ENCODE data around the gene ASB1. TPM values are rescaled to one million over a fixed set of nuclear protein-coding genes. Genes with fewer than 3 reads are reported as not detected.

The ASB1 gene
- total and polyA plus RNA-seq, 9 of the 15 experiments (the other 6 are each of a cell fraction or from before 2014, with no cell fraction given), result 6.3 to 37.7 (median 23.9) TPM

DNA sequence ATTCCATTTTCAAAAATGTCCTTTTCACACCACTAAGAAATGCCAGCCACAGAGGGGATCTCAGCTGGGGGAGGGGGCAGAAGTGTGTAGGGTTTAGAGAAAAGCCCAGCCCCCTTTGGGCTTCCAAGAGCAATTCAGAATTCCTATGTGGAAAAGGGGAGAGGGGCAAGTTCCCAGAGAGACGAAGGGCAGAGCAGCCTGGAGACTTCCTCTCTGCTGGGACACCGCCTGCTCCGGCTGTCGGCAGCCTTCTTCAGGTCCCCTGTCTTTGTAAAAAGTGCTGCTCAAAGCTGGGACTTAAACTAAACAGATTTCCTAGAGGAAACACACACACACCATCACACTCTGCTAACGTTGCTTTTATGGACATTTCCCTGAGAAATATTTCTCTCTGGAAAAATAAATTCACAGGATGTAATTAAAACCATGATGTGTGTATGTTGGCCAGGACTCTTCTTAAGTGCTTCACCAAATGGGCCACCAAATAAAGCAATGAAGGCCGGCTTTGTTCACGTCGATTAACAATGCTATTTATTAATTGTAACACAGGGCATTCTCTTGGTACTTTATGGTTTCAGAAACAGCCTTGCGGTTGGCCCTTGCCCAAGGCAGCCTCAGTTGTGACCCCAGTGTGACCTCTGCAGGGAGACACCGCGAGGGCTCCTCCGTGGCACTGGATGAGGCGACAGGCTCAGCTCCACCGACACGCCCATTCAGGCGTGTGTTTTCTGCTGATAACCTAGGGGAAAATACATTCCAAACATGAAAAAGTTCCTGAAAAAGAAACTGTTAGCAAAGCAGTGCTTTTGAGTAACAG is 5.6 kb upstream of the ASB1 start (continued):
- no peak for TF ChIP-seq ZNF79 (CRISPR knock-in tag; IDR thresholded peaks at IDR 0.05; ENCODE audit: low read depth)
- no peak for TF ChIP-seq FOS (IDR thresholded peaks at IDR 0.05; ENCODE audit: extremely low read depth, insufficient read length)
- no peak for TF ChIP-seq ZNF134 (CRISPR knock-in tag; conservative IDR thresholded peaks at IDR 0.05)
- peak; percentile 87 for TF ChIP-seq CBFA2T3 (IDR thresholded peaks at IDR 0.05)
- TF ChIP-seq ZKSCAN8 (CRISPR knock-in tag; IDR thresholded peaks at IDR 0.05), result no peak
- TF ChIP-seq FOXA1 (IDR thresholded peaks at IDR 0.05; ENCODE audit: borderline replicate concordance), result no peak
- TF ChIP-seq, protein P1, sequence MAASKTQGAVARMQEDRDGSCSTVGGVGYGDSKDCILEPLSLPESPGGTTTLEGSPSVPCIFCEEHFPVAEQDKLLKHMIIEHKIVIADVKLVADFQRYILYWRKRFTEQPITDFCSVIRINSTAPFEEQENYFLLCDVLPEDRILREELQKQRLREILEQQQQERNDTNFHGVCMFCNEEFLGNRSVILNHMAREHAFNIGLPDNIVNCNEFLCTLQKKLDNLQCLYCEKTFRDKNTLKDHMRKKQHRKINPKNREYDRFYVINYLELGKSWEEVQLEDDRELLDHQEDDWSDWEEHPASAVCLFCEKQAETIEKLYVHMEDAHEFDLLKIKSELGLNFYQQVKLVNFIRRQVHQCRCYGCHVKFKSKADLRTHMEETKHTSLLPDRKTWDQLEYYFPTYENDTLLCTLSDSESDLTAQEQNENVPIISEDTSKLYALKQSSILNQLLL (CRISPR knock-in tag; IDR thresholded peaks at IDR 0.05; ENCODE audit: borderline replicate concordance), result no peak
- peak; percentile 40; the same call in 1 of the 2 replicates for TF ChIP-seq L3MBTL2 (IDR thresholded peaks at IDR 0.05)
- TF ChIP-seq FOXJ3 (CRISPR knock-in tag; IDR thresholded peaks at IDR 0.05), result no peak
- no peak for TF ChIP-seq FOXK1 (CRISPR knock-in tag; IDR thresholded peaks at IDR 0.05; ENCODE audit: borderline replicate concordance)
- no peak for TF ChIP-seq ZNF12 (CRISPR knock-in tag; IDR thresholded peaks at IDR 0.05)
- TF ChIP-seq ZNF436 (CRISPR knock-in tag; IDR thresholded peaks at IDR 0.05), result no peak
- no peak; the same call in 1 of the 2 replicates for TF ChIP-seq CC2D1A (IDR thresholded peaks at IDR 0.05)
- TF ChIP-seq HNRNPK (IDR thresholded peaks at IDR 0.05; ENCODE audit: low read depth, low read length, poor library complexity, severe bottlenecking), result no peak
- TF ChIP-seq ZBTB40 (IDR thresholded peaks at IDR 0.05), result no peak
- no peak for TF ChIP-seq ZBTB40 (CRISPR knock-in tag; IDR thresholded peaks at IDR 0.05)
- TF ChIP-seq NCOR1 (IDR thresholded peaks at IDR 0.05), result peak; percentile 80
- TF ChIP-seq FOXK2 (conservative IDR thresholded peaks at IDR 0.05 in 1 of 2, IDR thresholded peaks at IDR 0.05 in 1 of 2; ENCODE audit: low read depth in 2 of 2), result peak in 1 of 2 experiments; percentile 50; a peak in 2 of 4 replicates
- no peak for TF ChIP-seq RBM22 (IDR thresholded peaks at IDR 0.05; ENCODE audit: low read depth, low read length, poor library complexity, severe bottlenecking)
- TF ChIP-seq POLR2AphosphoS2 (IDR thresholded peaks at IDR 0.05; ENCODE audit: low read length), result no peak
